Pons (tissue), 1 donor: ENCODE data around the gene AATF.

Experiments
- DNase-seq: peaks from one replicate; pipeline ENCODE4 v3.0.0-alpha.2; 2016; ENCODE audit warnings: low spot score

AATF gene

DNA sequence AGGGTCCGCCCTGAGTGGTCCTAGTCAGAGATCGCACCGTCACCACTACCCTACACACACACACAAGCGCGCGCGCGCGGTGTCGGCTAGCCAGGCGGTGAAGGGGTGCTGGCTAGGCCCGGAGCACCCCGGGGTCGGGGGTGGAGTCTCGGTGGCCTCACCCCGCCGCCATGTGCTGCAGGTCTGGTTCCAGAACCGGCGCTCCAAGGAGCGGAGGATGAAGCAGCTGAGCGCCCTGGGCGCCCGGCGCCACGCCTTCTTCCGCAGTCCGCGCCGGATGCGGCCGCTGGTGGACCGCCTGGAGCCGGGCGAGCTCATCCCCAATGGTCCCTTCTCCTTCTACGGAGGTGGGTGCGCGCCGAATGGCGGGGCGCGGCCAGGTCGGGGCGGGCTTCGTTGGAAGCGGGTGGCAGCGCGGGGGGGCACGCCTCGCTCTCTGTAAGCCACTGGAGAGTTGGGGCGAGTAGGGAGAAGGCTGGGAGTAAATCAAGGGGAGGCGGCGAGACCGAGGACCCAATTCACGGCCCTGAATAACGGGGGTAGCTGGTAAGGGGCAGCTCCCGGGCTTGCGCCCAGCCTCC lies 6.6 kb upstream of the AATF start:
- DNase-seq = no peak

GRCh38 chr17:36942631-36943125 lies 6.1 kb upstream of the AATF start:
- DNase-seq = no peak

GRCh38 chr17:36943250-36944191 lies 5.2 kb upstream of the AATF start:
- no peak for DNase-seq

- no peak for DNase-seq
These were observed 4.2 kb upstream of the AATF start for GRCh38 chr17:36944553-36944952.

DNA sequence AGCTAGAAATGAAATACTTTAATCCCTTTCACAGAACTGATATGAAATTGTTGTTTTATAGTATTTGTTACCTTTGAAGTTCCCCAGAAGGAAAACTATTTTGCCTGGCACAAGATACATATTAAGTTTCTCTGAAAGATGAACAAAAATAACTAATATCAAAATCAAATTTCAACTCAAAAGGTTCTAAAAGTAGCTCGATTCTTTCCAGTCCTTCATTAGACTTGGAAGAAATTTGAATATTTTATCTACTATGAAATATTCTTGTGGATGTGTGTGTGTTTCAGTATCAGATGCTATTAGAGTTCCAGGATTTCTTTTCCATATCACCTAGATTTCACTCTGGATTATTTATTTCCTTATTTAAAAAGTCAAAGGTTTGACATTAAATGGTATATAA lies 3.6 kb upstream of the AATF start:
- no peak for DNase-seq

DNA sequence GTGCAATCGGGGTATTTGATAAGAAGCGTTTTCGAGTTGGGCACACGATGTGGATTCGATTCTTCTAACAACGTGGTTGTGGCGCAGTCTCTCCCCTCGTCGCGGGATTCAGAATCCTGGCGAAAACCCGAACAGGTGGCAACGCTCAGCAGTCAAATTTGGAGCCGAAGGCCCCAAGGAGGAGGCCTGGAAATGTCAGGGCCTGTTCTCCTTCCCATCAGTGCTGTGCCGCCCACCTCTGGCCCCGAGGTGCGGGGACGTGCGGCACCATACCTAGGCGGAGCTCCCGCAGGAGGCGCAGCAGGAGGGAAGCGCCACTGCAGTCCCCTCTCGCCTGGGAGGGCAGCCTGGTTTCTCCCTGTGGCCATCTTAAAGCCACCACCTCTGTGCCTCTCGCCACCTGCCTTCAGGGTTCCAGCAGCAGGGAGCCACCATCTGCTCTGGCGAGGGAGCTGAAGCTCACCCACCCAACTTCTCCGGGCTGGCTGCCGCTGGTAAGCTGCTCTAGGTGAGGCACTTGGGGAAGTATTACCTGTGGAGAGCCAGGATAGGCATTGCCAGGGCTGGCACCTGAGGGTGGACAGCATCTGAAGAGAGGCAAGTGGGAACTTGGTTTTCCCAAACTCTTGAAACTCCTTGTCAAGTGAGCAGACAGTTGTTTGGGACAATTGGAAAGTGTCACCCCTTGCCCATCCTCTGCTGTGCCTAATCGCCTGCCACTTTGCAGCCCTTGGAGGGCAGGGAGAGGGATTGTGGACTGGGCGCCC lies 2.6 kb upstream of the AATF start:
- no peak for DNase-seq

GRCh38 chr17:36946726-36947091 lies 2.0 kb upstream of the AATF start:
- no peak for DNase-seq

DNA sequence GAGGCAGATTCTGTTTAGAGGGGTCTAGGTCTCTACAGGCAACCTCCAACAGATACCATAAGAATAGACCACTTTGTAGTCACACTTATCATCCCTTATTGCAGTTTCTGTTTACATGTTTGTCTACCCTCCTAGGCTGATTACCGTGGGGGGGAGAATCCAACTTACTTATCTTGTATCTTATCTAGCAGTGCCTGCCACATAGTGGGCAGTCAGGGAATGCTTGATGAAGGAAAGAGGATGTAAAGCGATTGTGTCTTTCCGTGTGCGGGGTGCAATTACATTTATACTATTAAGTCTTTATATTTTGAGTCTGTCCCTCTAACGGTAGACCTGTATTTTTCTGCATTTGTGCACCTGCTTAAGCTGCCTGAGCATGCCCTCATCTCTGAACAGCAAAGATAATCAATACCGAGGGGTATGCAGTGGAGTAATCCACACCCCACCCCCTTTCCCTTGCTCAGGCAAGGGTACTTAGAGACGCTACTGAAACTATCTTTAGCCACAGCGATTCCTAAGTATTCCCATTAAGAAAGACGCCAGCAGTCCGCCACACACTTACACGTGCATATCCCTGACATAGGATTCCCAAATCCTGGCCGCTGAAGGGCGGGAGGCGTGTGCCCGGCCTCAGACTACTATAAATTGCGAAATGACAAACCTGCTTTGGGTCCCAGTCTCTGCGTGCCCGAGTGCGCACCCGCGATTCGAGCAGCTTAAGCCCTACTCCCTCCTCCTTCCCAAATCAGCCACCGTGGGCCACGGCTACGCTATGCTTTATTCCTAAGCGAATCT lies 635 bp upstream of the AATF start:
- no peak for DNase-seq

GRCh38 chr17:36949461-36949927 lies 740 bp downstream of the AATF start:
- peak; percentile 41 for DNase-seq

DNA sequence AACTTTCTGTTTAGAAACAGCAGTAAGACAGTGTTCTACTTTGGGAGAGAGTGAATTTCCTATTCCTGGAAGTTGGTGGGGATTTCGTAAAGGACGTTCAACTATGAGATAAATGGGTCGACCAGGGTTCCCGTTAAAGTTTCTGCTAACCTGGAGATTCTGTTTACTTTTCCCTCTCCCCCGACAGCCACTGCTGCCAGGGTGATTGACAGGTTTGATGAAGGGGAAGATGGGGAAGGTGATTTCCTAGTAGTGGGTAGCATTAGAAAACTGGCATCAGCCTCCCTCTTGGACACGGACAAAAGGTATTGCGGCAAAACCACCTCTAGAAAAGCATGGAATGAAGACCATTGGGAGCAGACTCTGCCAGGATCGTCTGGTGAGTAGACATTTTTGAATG lies 1.3 kb downstream of the AATF start:
- DNase-seq = no peak

DNA sequence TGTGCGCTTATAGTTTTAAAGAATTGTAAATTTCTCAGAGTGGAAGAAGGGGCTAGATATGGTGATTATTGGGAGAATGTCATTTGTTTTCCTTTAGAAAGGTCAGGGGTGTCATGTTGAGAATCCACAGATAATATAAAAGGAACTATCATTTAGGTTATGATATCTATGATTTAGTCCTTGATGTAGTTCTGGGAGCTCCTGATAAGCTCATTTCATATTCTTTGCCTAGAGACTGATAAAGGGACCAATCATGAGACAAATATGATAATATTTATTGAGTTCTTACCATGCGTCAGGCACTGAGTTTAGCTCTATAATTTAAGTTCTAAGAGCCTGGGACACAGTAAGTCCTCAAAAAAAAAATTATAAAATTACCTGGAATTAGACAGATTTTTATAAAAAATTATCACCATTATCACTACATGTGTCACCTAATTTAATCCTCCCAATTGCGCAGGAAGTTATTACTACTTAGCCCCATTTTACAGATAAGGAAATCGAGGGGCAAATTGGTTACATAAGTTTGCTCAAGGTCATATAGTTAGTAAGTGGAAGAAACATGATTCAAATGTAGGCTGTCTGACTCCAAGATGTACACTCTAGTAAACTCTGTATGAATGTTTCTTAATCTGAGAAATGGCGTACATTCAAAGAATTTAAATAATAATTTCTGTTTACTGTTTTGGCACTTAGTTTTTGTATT lies 2.5 kb downstream of the AATF start:
- no peak for DNase-seq

GRCh38 chr17:36971508-36971907 lies 22.8 kb downstream of the AATF start:
- no peak for DNase-seq

- no peak for DNase-seq
These were observed 23.5 kb downstream of the AATF start for GRCh38 chr17:36972186-36972700.

GRCh38 chr17:36972905-36973304 lies 24.2 kb downstream of the AATF start:
- DNase-seq = no peak

DNA sequence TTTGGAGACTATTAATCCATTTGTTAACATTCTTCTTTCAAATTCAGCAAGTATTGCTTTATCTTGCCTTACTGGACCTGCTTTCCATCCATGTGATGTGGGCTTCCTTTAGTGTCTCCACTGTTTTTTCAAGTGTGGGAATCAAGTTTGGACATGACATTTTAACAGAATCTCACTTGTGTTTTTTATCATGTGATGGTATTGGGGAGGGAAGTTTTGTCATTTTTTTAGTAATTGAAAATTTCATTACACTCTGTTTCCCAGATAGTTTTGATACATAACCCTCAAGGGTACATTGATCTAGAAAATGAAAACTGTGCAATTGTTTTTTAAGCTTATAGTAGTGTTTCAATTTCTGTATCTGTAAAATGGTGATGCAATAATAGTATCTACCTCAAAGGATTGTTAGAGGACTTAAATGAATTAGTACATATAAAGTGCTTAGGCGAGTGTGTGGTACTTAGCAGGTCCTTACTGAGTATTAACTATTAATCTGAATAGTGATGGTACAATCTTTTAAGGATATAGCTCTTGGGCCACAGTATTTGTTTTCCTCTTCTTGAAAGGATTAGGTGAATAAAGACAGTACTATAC lies 27.3 kb downstream of the AATF start:
- no peak for DNase-seq

DNA sequence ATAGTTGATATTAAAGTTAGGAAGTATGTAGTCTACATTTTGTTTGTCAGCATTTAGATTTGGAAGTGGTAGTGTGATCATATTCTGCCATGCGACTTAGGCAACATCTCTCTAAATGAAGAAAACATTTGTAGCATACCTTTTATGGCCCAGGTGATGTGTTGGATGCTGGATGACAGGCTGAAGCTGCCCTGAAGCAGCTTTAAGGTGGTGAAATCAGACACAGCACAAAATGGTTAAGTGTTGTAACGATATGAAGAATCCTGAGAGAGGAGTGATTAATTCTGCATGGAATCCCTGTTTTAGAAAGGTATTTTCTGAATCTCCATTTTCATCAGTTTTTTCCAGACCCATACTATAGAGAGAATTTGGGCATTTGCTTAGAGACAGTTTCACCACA lies 28.3 kb downstream of the AATF start:
- DNase-seq = no peak

DNA sequence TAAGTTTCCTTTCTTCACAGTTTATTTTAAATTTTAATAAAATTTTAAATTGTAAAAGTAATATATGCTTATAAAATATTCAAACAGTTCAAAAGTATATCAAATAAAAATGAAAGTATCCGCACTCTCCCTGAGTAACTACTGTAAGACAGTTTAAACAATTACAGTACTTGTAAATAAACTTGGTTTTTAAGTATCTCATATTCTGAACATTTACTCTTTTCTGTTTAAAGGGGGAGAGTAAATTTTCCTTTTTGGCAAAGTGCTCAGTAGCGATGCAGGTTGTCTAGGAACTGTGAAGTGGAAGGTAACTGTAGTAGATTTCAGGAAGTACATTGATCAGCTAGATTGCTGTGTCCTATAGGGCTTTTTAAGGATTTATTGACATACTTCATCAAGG lies 28.8 kb downstream of the AATF start:
- DNase-seq = no peak

GRCh38 chr17:36978810-36979564 lies 30.2 kb downstream of the AATF start:
- DNase-seq = no peak

- DNase-seq = no peak
These were observed 30.8 kb downstream of the AATF start for GRCh38 chr17:36979565-36979941.

GRCh38 chr17:36980280-36980761 lies 31.6 kb downstream of the AATF start:
- DNase-seq = no peak
